Measurements from ENCODE around the gene PTPN20.

PTPN20 gene

DNA sequence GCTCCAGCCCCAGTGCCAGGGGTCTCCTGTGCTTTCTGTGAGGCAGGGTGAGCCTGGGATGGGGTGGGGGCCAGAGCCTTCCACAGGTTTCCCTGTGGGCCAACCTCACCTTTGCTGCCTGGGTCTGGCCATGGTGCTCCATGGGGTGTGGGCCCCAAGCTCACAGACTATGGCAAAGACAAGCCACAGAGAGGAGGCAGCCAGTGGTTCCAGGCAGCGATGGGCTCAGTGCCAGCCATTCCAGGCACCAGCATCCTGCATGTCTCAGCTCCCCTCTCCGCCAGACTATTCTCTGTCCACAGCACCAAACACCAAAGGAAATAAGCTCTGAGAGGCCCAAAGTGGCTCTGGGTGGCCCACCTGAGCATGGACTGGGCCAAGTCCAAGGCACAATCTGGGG is 133.5 kb downstream of the PTPN20 start:
- Histone ChIP-seq H3K9me3 (no peaks in the 10 kb centered on the region), H3K27me3 (no peaks in the 10 kb centered on the region), H3K4me3 (ENCODE audit: low read depth in 1 of 2, low read length in 1 of 2) (no peak overlapping the region), H3K27ac (no peak overlapping the region), H3K4me1 (ENCODE audit: control insufficient read depth in 1 of 2, insufficient read depth in 1 of 2, low read depth in 1 of 2, low read length in 1 of 2) (peaks cover 8 to 10% of the 10 kb centered on the region in 2 experiments), H3K36me3 (no peaks in the 10 kb centered on the region)
- TF ChIP-seq, protein P1, sequence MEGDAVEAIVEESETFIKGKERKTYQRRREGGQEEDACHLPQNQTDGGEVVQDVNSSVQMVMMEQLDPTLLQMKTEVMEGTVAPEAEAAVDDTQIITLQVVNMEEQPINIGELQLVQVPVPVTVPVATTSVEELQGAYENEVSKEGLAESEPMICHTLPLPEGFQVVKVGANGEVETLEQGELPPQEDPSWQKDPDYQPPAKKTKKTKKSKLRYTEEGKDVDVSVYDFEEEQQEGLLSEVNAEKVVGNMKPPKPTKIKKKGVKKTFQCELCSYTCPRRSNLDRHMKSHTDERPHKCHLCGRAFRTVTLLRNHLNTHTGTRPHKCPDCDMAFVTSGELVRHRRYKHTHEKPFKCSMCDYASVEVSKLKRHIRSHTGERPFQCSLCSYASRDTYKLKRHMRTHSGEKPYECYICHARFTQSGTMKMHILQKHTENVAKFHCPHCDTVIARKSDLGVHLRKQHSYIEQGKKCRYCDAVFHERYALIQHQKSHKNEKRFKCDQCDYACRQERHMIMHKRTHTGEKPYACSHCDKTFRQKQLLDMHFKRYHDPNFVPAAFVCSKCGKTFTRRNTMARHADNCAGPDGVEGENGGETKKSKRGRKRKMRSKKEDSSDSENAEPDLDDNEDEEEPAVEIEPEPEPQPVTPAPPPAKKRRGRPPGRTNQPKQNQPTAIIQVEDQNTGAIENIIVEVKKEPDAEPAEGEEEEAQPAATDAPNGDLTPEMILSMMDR (IDR thresholded peaks at IDR 0.05), result no peak

DNA sequence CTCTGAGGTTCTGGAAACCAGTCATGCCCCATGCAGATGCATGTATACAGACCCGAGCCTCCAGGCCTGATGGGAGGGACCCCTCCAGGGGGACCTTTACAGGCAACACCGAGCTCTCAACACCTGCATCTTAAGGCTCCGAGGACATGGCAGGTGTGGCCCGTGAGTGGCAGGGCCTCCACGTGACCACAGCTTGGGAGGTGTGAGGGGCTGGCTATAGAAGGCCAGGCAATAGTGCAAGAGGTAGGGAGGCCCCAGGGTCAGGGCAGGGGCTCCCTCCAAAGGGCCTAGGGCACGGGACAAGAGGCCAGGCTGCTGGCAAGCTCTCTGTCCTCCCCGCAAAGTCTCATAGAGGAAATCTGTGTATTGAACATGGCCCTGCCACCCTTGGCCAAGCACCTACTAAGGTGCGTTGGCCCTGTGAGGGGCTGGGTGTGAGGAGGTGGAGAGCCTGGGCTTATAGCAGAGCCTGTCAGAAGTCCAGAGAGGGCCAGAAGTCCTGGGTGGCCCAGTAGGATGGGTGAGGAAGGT is 134.2 kb downstream of the PTPN20 start:
- Histone ChIP-seq H3K27me3 (no peaks in the 10 kb centered on the region), H3K4me3 (ENCODE audit: low read depth in 1 of 2, low read length in 1 of 2) (no peak overlapping the region), H3K4me1 (ENCODE audit: control insufficient read depth in 1 of 2, insufficient read depth in 1 of 2, low read depth in 1 of 2, low read length in 1 of 2) (peaks cover 8 to 10% of the 10 kb centered on the region in 2 experiments), H3K9me3 (no peaks in the 10 kb centered on the region), H3K27ac (no peak overlapping the region), H3K36me3 (no peaks in the 10 kb centered on the region)
- TF ChIP-seq, protein P1 (IDR thresholded peaks at IDR 0.05), result no peak

DNA sequence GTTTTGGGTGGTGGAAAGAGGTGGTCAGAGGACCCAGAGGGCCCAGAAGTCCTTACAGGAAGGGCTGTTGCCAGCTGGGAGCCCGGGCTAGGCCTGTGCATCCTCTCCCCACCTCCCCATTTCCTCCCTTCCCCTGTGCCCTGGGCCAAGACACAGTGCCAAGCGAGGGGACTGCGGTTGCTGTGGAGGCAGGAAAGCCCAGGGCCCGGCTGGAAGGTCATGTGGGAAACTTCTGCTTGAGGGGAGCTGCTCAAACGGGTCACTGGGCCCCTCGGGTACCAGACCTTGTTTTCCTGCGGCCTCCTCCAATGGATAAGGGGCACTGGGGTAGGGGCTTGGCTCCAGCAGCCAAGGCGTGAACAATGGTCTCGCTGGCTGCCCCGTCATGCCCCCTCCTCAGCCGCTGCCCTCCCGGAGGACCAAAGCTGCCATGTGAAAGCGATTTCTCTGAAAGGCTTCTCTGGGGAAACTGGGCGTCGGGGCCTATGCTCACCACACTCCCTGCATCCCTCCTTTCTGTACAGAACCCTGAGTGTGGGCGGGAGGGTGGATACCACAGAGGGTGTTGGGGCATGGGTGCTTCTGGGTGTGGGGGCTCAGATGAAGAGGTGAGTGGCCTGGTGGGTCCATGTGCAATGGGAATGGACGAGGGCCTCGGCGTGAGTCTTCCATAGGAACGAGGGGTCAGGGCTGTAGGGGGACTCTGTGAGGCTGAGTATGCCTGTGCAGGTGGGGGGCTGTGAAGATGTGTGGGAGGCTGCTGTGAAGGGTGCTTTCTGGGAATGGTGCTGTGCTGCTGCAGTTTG is 135.3 kb downstream of the PTPN20 start:
- Histone ChIP-seq H3K4me1 (ENCODE audit: control insufficient read depth in 1 of 2, insufficient read depth in 1 of 2, low read depth in 1 of 2, low read length in 1 of 2) (peaks cover 8 to 10% of the 10 kb centered on the region in 2 experiments), H3K9me3 (no peaks in the 10 kb centered on the region), H3K27ac (no peak overlapping the region), H3K4me3 (ENCODE audit: low read depth in 1 of 2, low read length in 1 of 2) (no peak overlapping the region), H3K36me3 (no peaks in the 10 kb centered on the region), H3K27me3 (no peaks in the 10 kb centered on the region)
- TF ChIP-seq, protein P1 (IDR thresholded peaks at IDR 0.05), result no peak

DNA sequence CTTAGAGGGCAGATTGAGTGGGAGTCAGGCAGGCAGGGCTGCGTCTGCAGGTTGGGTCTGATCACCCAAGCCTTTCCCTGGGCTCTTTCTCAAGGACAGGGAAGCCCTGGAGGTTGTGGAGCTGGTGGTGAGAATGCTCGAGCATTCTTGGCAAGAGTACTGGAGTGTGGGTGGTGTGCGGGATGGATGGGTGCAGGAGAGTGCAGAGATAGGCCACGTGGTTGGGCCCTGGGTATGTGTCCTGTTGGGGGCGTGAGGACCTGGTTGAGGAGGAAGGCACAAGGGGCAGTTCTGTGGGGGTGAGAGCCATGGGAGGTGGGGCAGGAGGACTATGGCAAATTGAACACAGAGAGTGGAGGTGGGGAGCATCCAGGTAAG is 135.9 kb downstream of the PTPN20 start:
- H3K27me3 ChIP-seq, result no peaks in the 10 kb centered on the region
- no peak overlapping the region for H3K27ac ChIP-seq
- peaks cover 8 to 10% of the 10 kb centered on the region in 2 experiments for H3K4me1 ChIP-seq (ENCODE audit: control insufficient read depth in 1 of 2, insufficient read depth in 1 of 2, low read depth in 1 of 2, low read length in 1 of 2)
- TF ChIP-seq, protein P1 (IDR thresholded peaks at IDR 0.05), result no peak
- H3K9me3 ChIP-seq, result no peaks in the 10 kb centered on the region
- H3K4me3 ChIP-seq (ENCODE audit: low read depth in 1 of 2, low read length in 1 of 2), result no peak overlapping the region
- no peaks in the 10 kb centered on the region for H3K36me3 ChIP-seq

DNA sequence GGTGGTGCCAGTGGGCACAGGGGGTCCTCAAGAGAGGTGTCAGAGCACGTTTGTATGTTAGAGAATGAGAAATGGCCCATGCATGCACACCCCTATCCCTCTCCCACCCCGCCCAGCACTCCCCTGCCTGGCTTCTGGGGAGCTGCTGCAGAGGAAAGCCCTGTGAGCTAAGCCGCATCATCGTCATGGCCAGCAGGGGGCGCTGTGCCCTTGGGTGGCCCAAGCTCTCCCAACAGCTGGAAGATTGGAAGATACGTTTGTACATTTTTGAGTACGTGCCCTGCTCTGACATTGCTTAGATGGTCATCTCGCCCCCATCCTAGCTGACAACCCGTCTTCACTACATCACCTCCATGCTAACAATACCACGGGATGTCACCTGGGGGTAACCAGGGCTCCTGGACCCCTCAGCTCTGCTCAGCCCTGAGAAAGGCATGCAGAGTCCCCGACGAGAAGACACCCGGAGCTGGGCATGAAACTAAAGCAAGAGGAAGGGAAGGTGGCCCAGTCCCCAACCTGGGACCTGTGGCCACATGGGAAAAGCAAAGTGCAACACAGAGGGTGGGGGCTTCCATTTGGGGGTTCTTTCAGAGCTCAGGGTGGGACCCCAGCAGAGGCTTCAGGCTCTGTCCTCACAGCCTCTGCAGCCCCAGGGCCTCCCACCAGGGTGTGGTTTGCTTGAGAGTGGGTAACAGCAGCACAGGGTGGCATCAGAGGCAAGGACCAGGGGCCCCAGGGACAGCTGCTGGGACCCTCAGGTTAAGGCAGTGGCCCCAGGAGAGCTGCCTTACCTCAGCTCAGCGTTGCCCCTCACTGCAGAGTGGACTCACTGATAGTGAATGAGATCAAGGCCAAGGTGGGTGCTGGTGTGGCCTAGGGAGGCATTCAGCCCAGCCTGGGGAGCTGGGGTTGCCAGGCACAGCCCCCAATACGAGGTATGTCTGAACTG is 136.6 kb downstream of the PTPN20 start:
- Histone ChIP-seq H3K27me3 (no peaks in the 10 kb centered on the region), H3K36me3 (no peaks in the 10 kb centered on the region), H3K9me3 (no peaks in the 10 kb centered on the region), H3K27ac (no peak overlapping the region), H3K4me3 (ENCODE audit: low read depth in 1 of 2, low read length in 1 of 2) (no peak overlapping the region), H3K4me1 (ENCODE audit: control insufficient read depth in 1 of 2, insufficient read depth in 1 of 2, low read depth in 1 of 2, low read length in 1 of 2) (peaks cover 8 to 10% of the 10 kb centered on the region in 2 experiments)
- TF ChIP-seq, protein P1 (IDR thresholded peaks at IDR 0.05), result peak; percentile 77
